ENCODE results near the gene HMGCS2. TPM values are rescaled to one million over a fixed set of nuclear protein-coding genes. Genes with fewer than 3 reads are reported as not detected.

HMGCS2 gene
- total RNA-seq, 1 donor from 2014 or later = not detected

GRCh38 chr1:119771016-119771415, 2.3 kb upstream of the HMGCS2 start:
- H3K4me3 Mint-ChIP-seq (ENCODE audit: low read depth) = no peak overlapping the region
- no peak for DNase-seq (ENCODE audit: low spot score)
- intact Hi-C loops (cut with micrococcal nuclease) = no loop called here
- H3K36me3 Mint-ChIP-seq (ENCODE audit: low read depth) = no peaks in the 10 kb centered on the region
- no peaks in the 10 kb centered on the region for H3K4me1 Mint-ChIP-seq (ENCODE audit: low read depth)
- no peaks in the 10 kb centered on the region for H3K9me3 Mint-ChIP-seq
- peaks cover 35% of the 10 kb centered on the region for H3K27me3 Mint-ChIP-seq (ENCODE audit: low read depth)
- no peak overlapping the region for H3K27ac Mint-ChIP-seq

- Mint-ChIP-seq H3K27me3 (ENCODE audit: low read depth) (peaks cover 49% of the 10 kb centered on the region), H3K4me3 (ENCODE audit: low read depth) (no peak overlapping the region), H3K36me3 (ENCODE audit: low read depth) (no peaks in the 10 kb centered on the region), H3K27ac (no peak overlapping the region), H3K9me3 (no peaks in the 10 kb centered on the region), H3K4me1 (ENCODE audit: low read depth) (no peaks in the 10 kb centered on the region)
- intact Hi-C loops (cut with micrococcal nuclease) = no loop called here
- DNase-seq (ENCODE audit: low spot score) = no peak
These were observed 1.2 kb downstream of the HMGCS2 start for GRCh38 chr1:119767486-119767885.

GRCh38 chr1:119766374-119766794, 2.3 kb downstream of the HMGCS2 start:
- no peak overlapping the region for H3K4me3 Mint-ChIP-seq (ENCODE audit: low read depth)
- no peaks in the 10 kb centered on the region for H3K9me3 Mint-ChIP-seq
- H3K27me3 Mint-ChIP-seq (ENCODE audit: low read depth) = peaks cover 52% of the 10 kb centered on the region
- no peaks in the 10 kb centered on the region for H3K4me1 Mint-ChIP-seq (ENCODE audit: low read depth)
- intact Hi-C loops (cut with micrococcal nuclease) = no loop called here
- no peak overlapping the region for H3K27ac Mint-ChIP-seq
- no peaks in the 10 kb centered on the region for H3K36me3 Mint-ChIP-seq (ENCODE audit: low read depth)
- no peak for DNase-seq (ENCODE audit: low spot score)

- H3K4me1 Mint-ChIP-seq (ENCODE audit: low read depth) = no peaks in the 10 kb centered on the region
- H3K4me3 Mint-ChIP-seq (ENCODE audit: low read depth) = no peak overlapping the region
- no peaks in the 10 kb centered on the region for H3K9me3 Mint-ChIP-seq
- peaks cover 60% of the 10 kb centered on the region for H3K27me3 Mint-ChIP-seq (ENCODE audit: low read depth)
- no peak for DNase-seq (ENCODE audit: low spot score)
- intact Hi-C loops (cut with micrococcal nuclease) = no loop called here
- H3K27ac Mint-ChIP-seq = no peak overlapping the region
- H3K36me3 Mint-ChIP-seq (ENCODE audit: low read depth) = no peaks in the 10 kb centered on the region
These were observed 4.5 kb downstream of the HMGCS2 start for GRCh38 chr1:119764220-119764619.

- intact Hi-C loops (cut with micrococcal nuclease) = no loop called here
- Mint-ChIP-seq H3K27me3 (ENCODE audit: low read depth) (peaks cover 52% of the 10 kb centered on the region), H3K4me3 (ENCODE audit: low read depth) (no peak overlapping the region)
These were observed 5.8 kb downstream of the HMGCS2 start for GRCh38 chr1:119762953-119763352.

GRCh38 chr1:119762409-119762808, 6.3 kb downstream of the HMGCS2 start:
- no peak overlapping the region for H3K4me3 Mint-ChIP-seq (ENCODE audit: low read depth)
- H3K4me1 Mint-ChIP-seq (ENCODE audit: low read depth) = no peaks in the 10 kb centered on the region
- H3K27me3 Mint-ChIP-seq (ENCODE audit: low read depth) = peaks cover 56% of the 10 kb centered on the region
- no peaks in the 10 kb centered on the region for H3K9me3 Mint-ChIP-seq
- H3K36me3 Mint-ChIP-seq (ENCODE audit: low read depth) = no peaks in the 10 kb centered on the region
- no peak for DNase-seq (ENCODE audit: low spot score)
- intact Hi-C loops (cut with micrococcal nuclease) = no loop called here
- no peak overlapping the region for H3K27ac Mint-ChIP-seq

More at GRCh38 chr1:119762953-119763352, 5.8 kb downstream of the HMGCS2 start:
- Mint-ChIP-seq H3K9me3 (no peaks in the 10 kb centered on the region), H3K4me1 (ENCODE audit: low read depth) (no peaks in the 10 kb centered on the region), H3K36me3 (ENCODE audit: low read depth) (no peaks in the 10 kb centered on the region), H3K27ac (no peak overlapping the region)
- DNase-seq (ENCODE audit: low spot score) = no peak

- H3K4me1 Mint-ChIP-seq (ENCODE audit: low read depth) = no peaks in the 10 kb centered on the region
- H3K9me3 Mint-ChIP-seq = no peaks in the 10 kb centered on the region
- no peak for DNase-seq (ENCODE audit: low spot score)
- H3K4me3 Mint-ChIP-seq (ENCODE audit: low read depth) = no peak overlapping the region
- intact Hi-C loops (cut with micrococcal nuclease) = no loop called here
- no peak overlapping the region for H3K27ac Mint-ChIP-seq
- H3K36me3 Mint-ChIP-seq (ENCODE audit: low read depth) = no peaks in the 10 kb centered on the region
- H3K27me3 Mint-ChIP-seq (ENCODE audit: low read depth) = peaks cover 45% of the 10 kb centered on the region
These were observed 10.1 kb downstream of the HMGCS2 start for GRCh38 chr1:119758584-119758983.

- Mint-ChIP-seq H3K4me1 (ENCODE audit: low read depth) (peaks cover 5% of the 10 kb centered on the region), H3K36me3 (ENCODE audit: low read depth) (no peaks in the 10 kb centered on the region), H3K9me3 (no peaks in the 10 kb centered on the region), H3K4me3 (ENCODE audit: low read depth) (no peak overlapping the region), H3K27ac (no peak overlapping the region), H3K27me3 (ENCODE audit: low read depth) (peaks cover 50% of the 10 kb centered on the region)
- DNase-seq (ENCODE audit: low spot score) = no peak
- intact Hi-C loops (cut with micrococcal nuclease) = no loop called here
These were observed 16.1 kb downstream of the HMGCS2 start for GRCh38 chr1:119752592-119752991.

GRCh38 chr1:119748040-119748439, 20.7 kb downstream of the HMGCS2 start:
- peaks cover 27% of the 10 kb centered on the region for H3K27me3 Mint-ChIP-seq (ENCODE audit: low read depth)
- no peak for DNase-seq (ENCODE audit: low spot score)
- intact Hi-C loops (cut with micrococcal nuclease) = no loop called here
- no peak overlapping the region for H3K4me3 Mint-ChIP-seq (ENCODE audit: low read depth)
- peaks cover 8% of the 10 kb centered on the region for H3K36me3 Mint-ChIP-seq (ENCODE audit: low read depth)
- H3K27ac Mint-ChIP-seq = no peak overlapping the region
- no peaks in the 10 kb centered on the region for H3K9me3 Mint-ChIP-seq
- peaks cover 14% of the 10 kb centered on the region for H3K4me1 Mint-ChIP-seq (ENCODE audit: low read depth)

GRCh38 chr1:119747451-119747850, 21.3 kb downstream of the HMGCS2 start:
- no peak overlapping the region for H3K27ac Mint-ChIP-seq
- no peaks in the 10 kb centered on the region for H3K9me3 Mint-ChIP-seq
- peaks cover 8% of the 10 kb centered on the region for H3K36me3 Mint-ChIP-seq (ENCODE audit: low read depth)
- peaks cover 26% of the 10 kb centered on the region for H3K27me3 Mint-ChIP-seq (ENCODE audit: low read depth)
- intact Hi-C loops (cut with micrococcal nuclease) = no loop called here
- no peak for DNase-seq (ENCODE audit: low spot score)
- H3K4me1 Mint-ChIP-seq (ENCODE audit: low read depth) = peaks cover 12% of the 10 kb centered on the region
- H3K4me3 Mint-ChIP-seq (ENCODE audit: low read depth) = no peak overlapping the region

- no peak for DNase-seq (ENCODE audit: low spot score)
- Mint-ChIP-seq H3K4me1 (ENCODE audit: low read depth) (peaks cover 10% of the 10 kb centered on the region), H3K27ac (no peak overlapping the region), H3K36me3 (ENCODE audit: low read depth) (peaks cover 18% of the 10 kb centered on the region), H3K27me3 (ENCODE audit: low read depth) (peaks cover 8% of the 10 kb centered on the region), H3K9me3 (no peaks in the 10 kb centered on the region), H3K4me3 (ENCODE audit: low read depth) (no peak overlapping the region)
- intact Hi-C loops (cut with micrococcal nuclease) = no loop called here
These were observed 23.7 kb downstream of the HMGCS2 start for GRCh38 chr1:119745034-119745433.

- Mint-ChIP-seq H3K36me3 (ENCODE audit: low read depth) (peaks cover 18% of the 10 kb centered on the region), H3K9me3 (no peaks in the 10 kb centered on the region), H3K4me3 (ENCODE audit: low read depth) (no peak overlapping the region), H3K27me3 (ENCODE audit: low read depth) (peaks cover 4% of the 10 kb centered on the region), H3K4me1 (ENCODE audit: low read depth) (peaks cover 10% of the 10 kb centered on the region), H3K27ac (no peak overlapping the region)
- intact Hi-C loops (cut with micrococcal nuclease) = no loop called here
- no peak for DNase-seq (ENCODE audit: low spot score)
These were observed 24.1 kb downstream of the HMGCS2 start for GRCh38 chr1:119744598-119744942.

GRCh38 chr1:119743776-119744597, 24.7 kb downstream of the HMGCS2 start:
- H3K9me3 Mint-ChIP-seq = no peaks in the 10 kb centered on the region
- H3K36me3 Mint-ChIP-seq (ENCODE audit: low read depth) = peaks cover 23% of the 10 kb centered on the region
- no peak overlapping the region for H3K27ac Mint-ChIP-seq
- H3K4me1 Mint-ChIP-seq (ENCODE audit: low read depth) = peaks cover 10% of the 10 kb centered on the region
- intact Hi-C loops (cut with micrococcal nuclease) = no loop called here
- no peaks in the 10 kb centered on the region for H3K27me3 Mint-ChIP-seq (ENCODE audit: low read depth)
- no peak overlapping the region for H3K4me3 Mint-ChIP-seq (ENCODE audit: low read depth)
- peak; percentile 23 for DNase-seq (ENCODE audit: low spot score)

Measured in activated T-helper 2 cell treated with anti-CD3 and anti-CD28 coated beads, Interferon-gamma antibody, Interleukin-2, Interleukin-4, amounts not matched to agents 10 μg/mL and 5 μg/mL and 100 μg/mL, durations not matched to agents 14 hours and 24 hours and 36 hours (primary cell).